A549 (cell line): Measurements from ENCODE around the gene ROBO1.

Experiments
- CEBPB ChIP-seq, 2 experiments: fragments of >200 bp in 1 of 2; sonication (Bioruptor Twin) in 1 of 2; formaldehyde crosslinking in 1 of 2; IDR thresholded peaks; 2 replicates each; pipeline ENCODE4 v1.6.1; 2012 to 2016
- CTCF ChIP-seq: fragments of >200 bp; sonication (Bioruptor Twin); formaldehyde crosslinking; IDR thresholded peaks from 3 replicates; pipeline ENCODE4 v1.5.1; 2016
- EP300 ChIP-seq, 2 experiments: fragments of >200 bp; sonication (Bioruptor Twin); formaldehyde crosslinking; IDR thresholded peaks; 2 replicates in 1 of 2; 3 replicates in 1 of 2; pipeline ENCODE4 v1.6.1; 2016 to 2017
- MAX ChIP-seq: IDR thresholded peaks from 2 replicates; pipeline ENCODE4 v1.6.1; 2012
- PHF8 ChIP-seq: fragments of 200-600 bp; sonication (generic); IDR thresholded peaks from 2 replicates; pipeline ENCODE4 v1.6.1; 2016; ENCODE audit warnings: low read depth, mild to moderate bottlenecking, antibody characterized with exemption, moderate library complexity, borderline replicate concordance
- POLR2A ChIP-seq: IDR thresholded peaks from 2 replicates; pipeline ENCODE4 v1.6.1; 2012; ENCODE audit warnings: mild to moderate bottlenecking, low read length
- POLR2AphosphoS2 ChIP-seq: conservative IDR thresholded peaks from 2 replicates; pipeline ENCODE4 v1.6.1; 2012; ENCODE audit warnings: low read length, improper control_type of control experiment, inconsistent platforms

- TF ChIP-seq PHF8, result no peak
- TF ChIP-seq EP300 (IDR thresholded peaks at IDR 0.05), result no peak
- TF ChIP-seq CTCF, result no peak
- TF ChIP-seq POLR2AphosphoS2, result no peak
- no peak for TF ChIP-seq MAX
- TF ChIP-seq POLR2A, result no peak
- TF ChIP-seq CEBPB (IDR thresholded peaks at IDR 0.05), result no peak
Measured at GRCh38 chr3:78732471-78732870, 1035.3 kb downstream of the ROBO1 start.
